ENCODE results near the gene RBM33. TPM values are rescaled to one million over a fixed set of nuclear protein-coding genes. Genes with fewer than 3 reads are reported as not detected.
A peak's percentile ranks its signal among the peaks of the same experiment; 100 is the strongest.

The RBM33 gene
- total and polyA plus RNA-seq, 9 of the 15 experiments (the other 6 are each of a cell fraction or from before 2014, with no cell fraction given), result 4.4 to 80.7 (median 27.3) TPM

DNA sequence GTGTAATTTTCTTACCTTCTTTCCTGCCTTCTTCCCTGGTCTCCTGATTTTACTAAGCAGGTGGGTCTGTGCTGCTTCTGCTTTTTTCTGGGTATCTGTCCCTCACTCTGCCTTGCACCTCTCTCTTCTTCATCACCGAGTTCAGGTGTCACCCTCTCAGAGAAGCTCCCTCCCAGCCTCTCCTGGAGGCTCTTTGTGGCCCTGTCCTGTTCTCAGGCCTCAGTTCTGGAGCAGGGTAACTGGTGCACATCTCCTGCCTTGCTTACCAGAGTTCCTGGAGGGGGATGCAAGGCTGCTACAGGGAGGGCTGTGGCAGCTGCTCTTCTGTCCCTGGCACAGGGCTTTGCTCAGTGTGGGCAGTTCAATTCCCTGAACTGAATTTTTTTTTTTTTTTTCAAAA, 66.1 kb downstream of the RBM33 start:
- no peak for FAIRE-seq
- 83% methylated on average over 1 of the region's 1 CpG for WGBS (ENCODE audit: insufficient coverage, low coverage, missing lambda C conversion rate)
- H3K27ac ChIP-seq (ENCODE audit: extremely low read depth, low read depth, low read length), result no peak overlapping the region
- intact Hi-C loops (cut with micrococcal nuclease) (no loop called here), in situ Hi-C loops (cut with MboI) (no loop called here)
- peaks cover 3% of the 10 kb centered on the region for H3K9me1 ChIP-seq (ENCODE audit: control insufficient read depth, insufficient read depth, low read length)
- H3K4me3 ChIP-seq, result no peak overlapping the region
- H2AFZ ChIP-seq (ENCODE audit: low read depth, low read length), result no peak overlapping the region
- H3K4me2 ChIP-seq (ENCODE audit: insufficient read depth, low read length), result no peak overlapping the region
- no peaks in the 10 kb centered on the region for H3K9me3 ChIP-seq (replicated peaks; ENCODE audit: control insufficient read depth, insufficient read depth, low read depth, low read length)
- ATAC-seq, result no peak
- TF ChIP-seq MTA1 (IDR thresholded peaks at IDR 0.05; ENCODE audit: borderline replicate concordance) (no peak), RCOR1 (IDR thresholded peaks at IDR 0.05; ENCODE audit: borderline replicate concordance in 1 of 2, low read depth in 2 of 2, low read length in 2 of 2) (no peak), ZNF766 (CRISPR knock-in tag; conservative IDR thresholded peaks at IDR 0.05) (no peak), POU5F1 (IDR thresholded peaks at IDR 0.05; ENCODE audit: borderline replicate concordance, low read depth, low read length, partially characterized antibody) (no peak), SMARCE1 (IDR thresholded peaks at IDR 0.05) (no peak), SIX5 (IDR thresholded peaks at IDR 0.05; ENCODE audit: borderline replicate concordance in 1 of 2, insufficient read depth in 1 of 2, low read depth in 1 of 2, low read length in 2 of 2) (no peak), FOXK1 (CRISPR knock-in tag; IDR thresholded peaks at IDR 0.05; ENCODE audit: borderline replicate concordance) (no peak), GATAD2A (IDR thresholded peaks at IDR 0.05) (no peak), NUFIP1 (IDR thresholded peaks at IDR 0.05; ENCODE audit: partially characterized antibody) (no peak), HMG20B (CRISPR knock-in tag; IDR thresholded peaks at IDR 0.05) (no peak), MEIS2 (IDR thresholded peaks at IDR 0.05; ENCODE audit: partially characterized antibody) (no peak), PTTG1 (tag; IDR thresholded peaks at IDR 0.05; ENCODE audit: low read depth) (no peak), FOXP1 (CRISPR knock-in tag; IDR thresholded peaks at IDR 0.05) (no peak), TAF1 (IDR thresholded peaks at IDR 0.05; ENCODE audit: control insufficient read depth, extremely low read depth, insufficient read depth, low read length, severe bottlenecking) (no peak), TSC22D4 (tag; IDR thresholded peaks at IDR 0.05) (no peak), FOXJ3 (CRISPR knock-in tag; IDR thresholded peaks at IDR 0.05) (no peak), RB1 (IDR thresholded peaks at IDR 0.05; ENCODE audit: low read depth) (no peak), ZNF644 (tag; IDR thresholded peaks at IDR 0.05; ENCODE audit: low read depth) (no peak)
- TF ChIP-seq, protein P1, sequence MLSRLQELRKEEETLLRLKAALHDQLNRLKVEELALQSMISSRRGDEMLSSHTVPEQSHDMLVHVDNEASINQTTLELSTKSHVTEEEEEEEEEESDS (CRISPR knock-in tag; IDR thresholded peaks at IDR 0.05), result no peak
- TF ChIP-seq, protein P2, sequence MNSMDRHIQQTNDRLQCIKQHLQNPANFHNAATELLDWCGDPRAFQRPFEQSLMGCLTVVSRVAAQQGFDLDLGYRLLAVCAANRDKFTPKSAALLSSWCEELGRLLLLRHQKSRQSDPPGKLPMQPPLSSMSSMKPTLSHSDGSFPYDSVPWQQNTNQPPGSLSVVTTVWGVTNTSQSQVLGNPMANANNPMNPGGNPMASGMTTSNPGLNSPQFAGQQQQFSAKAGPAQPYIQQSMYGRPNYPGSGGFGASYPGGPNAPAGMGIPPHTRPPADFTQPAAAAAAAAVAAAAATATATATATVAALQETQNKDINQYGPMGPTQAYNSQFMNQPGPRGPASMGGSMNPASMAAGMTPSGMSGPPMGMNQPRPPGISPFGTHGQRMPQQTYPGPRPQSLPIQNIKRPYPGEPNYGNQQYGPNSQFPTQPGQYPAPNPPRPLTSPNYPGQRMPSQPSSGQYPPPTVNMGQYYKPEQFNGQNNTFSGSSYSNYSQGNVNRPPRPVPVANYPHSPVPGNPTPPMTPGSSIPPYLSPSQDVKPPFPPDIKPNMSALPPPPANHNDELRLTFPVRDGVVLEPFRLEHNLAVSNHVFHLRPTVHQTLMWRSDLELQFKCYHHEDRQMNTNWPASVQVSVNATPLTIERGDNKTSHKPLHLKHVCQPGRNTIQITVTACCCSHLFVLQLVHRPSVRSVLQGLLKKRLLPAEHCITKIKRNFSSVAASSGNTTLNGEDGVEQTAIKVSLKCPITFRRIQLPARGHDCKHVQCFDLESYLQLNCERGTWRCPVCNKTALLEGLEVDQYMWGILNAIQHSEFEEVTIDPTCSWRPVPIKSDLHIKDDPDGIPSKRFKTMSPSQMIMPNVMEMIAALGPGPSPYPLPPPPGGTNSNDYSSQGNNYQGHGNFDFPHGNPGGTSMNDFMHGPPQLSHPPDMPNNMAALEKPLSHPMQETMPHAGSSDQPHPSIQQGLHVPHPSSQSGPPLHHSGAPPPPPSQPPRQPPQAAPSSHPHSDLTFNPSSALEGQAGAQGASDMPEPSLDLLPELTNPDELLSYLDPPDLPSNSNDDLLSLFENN (IDR thresholded peaks at IDR 0.05; ENCODE audit: low read depth in 2 of 2, low read length in 2 of 2), result no peak
- peaks cover 98% of the 10 kb centered on the region for H3K36me3 ChIP-seq (ENCODE audit: control insufficient read depth, insufficient read depth, low read length)
- CTCF ChIA-PET (ENCODE audit: low intra/inter-chr PET ratio), result no interaction called here
- peaks cover 3 to 4% of the 10 kb centered on the region in 2 experiments; a peak in 2 of 5 replicates for H3K4me1 ChIP-seq (replicated peaks in 1 of 2; ENCODE audit: control insufficient read depth in 2 of 2, insufficient read depth in 2 of 2, low read length in 2 of 2)
- peak overlapping the region in 1 of 2 experiments; percentile 30; a peak in 1 of 4 replicates for H3K9ac ChIP-seq (ENCODE audit: insufficient read depth in 1 of 2, low read depth in 2 of 2, low read length in 2 of 2)
- no TSS peak for BruUV-seq (replicated peaks)
- POLR2A ChIA-PET, result interaction anchor here (2.0 kb wide), 1 partner anchor 20 kb away, joined by 4 read pairs; no protein-coding TSS in a partner anchor
- H3K79me2 ChIP-seq (ENCODE audit: control insufficient read depth, insufficient read depth, low read length), result peaks cover 54% of the 10 kb centered on the region
- no peaks in the 10 kb centered on the region for H3K27me3 ChIP-seq (ENCODE audit: control insufficient read depth in 2 of 2, insufficient read depth in 2 of 2, low read length in 2 of 2)
- no peak for DNase-seq (ENCODE audit: extremely low read depth in 1 of 4, low spot score in 3 of 4)
- H4K20me1 ChIP-seq (replicated peaks; ENCODE audit: control insufficient read depth, insufficient read depth, low read length), result peaks cover 37% of the 10 kb centered on the region

All from K562 (cell line).